ENCODE measurements around the gene TMOD3. TPM values are rescaled to one million over a fixed set of nuclear protein-coding genes. Genes with fewer than 3 reads are reported as not detected.
"Not testable (repeated sequence)": the region's sequence is repeated elsewhere in the genome, so short reads cannot be mapped to it uniquely, and the experiment has no call there.

Gene TMOD3
- total RNA-seq, 1 donor from 2014 or later = 51.0 TPM

DNA sequence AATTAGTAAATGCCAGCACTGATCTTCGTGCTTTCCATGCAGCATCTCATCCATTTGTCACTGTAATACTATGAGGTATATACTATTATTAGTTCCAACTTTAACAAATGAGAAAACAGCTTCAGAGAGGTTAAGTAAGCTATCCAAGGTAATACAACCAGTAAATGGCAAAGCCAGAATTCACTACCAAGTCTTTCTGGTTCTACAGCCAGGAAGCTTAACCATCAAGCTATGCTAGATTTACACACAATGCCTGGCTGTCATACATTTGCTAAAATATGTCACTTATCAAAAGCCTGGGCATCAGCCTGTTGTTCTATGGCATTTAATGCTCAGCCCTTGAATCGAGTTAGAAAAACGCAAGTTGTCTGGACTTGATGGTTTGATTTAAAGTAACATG, 45.5 kb upstream of the TMOD3 start:
- H3K4me1 Mint-ChIP-seq (ENCODE audit: unreplicated experiment) = no peaks in the 10 kb centered on the region
- peaks cover 74% of the 10 kb centered on the region for H3K36me3 Mint-ChIP-seq (ENCODE audit: low read depth, unreplicated experiment)
- H3K27ac Mint-ChIP-seq (ENCODE audit: unreplicated experiment) = no peak overlapping the region
- H3K9me3 Mint-ChIP-seq (ENCODE audit: unreplicated experiment) = no peaks in the 10 kb centered on the region
- peaks cover 4% of the 10 kb centered on the region for H3K27me3 Mint-ChIP-seq (ENCODE audit: unreplicated experiment)
- no peak for DNase-seq (ENCODE audit: low spot score)
- TF ChIP-seq, protein P1, sequence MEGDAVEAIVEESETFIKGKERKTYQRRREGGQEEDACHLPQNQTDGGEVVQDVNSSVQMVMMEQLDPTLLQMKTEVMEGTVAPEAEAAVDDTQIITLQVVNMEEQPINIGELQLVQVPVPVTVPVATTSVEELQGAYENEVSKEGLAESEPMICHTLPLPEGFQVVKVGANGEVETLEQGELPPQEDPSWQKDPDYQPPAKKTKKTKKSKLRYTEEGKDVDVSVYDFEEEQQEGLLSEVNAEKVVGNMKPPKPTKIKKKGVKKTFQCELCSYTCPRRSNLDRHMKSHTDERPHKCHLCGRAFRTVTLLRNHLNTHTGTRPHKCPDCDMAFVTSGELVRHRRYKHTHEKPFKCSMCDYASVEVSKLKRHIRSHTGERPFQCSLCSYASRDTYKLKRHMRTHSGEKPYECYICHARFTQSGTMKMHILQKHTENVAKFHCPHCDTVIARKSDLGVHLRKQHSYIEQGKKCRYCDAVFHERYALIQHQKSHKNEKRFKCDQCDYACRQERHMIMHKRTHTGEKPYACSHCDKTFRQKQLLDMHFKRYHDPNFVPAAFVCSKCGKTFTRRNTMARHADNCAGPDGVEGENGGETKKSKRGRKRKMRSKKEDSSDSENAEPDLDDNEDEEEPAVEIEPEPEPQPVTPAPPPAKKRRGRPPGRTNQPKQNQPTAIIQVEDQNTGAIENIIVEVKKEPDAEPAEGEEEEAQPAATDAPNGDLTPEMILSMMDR (IDR thresholded peaks at IDR 0.05; ENCODE audit: unreplicated experiment) = no peak
- H3K4me3 Mint-ChIP-seq (ENCODE audit: unreplicated experiment) = no peak overlapping the region

DNA sequence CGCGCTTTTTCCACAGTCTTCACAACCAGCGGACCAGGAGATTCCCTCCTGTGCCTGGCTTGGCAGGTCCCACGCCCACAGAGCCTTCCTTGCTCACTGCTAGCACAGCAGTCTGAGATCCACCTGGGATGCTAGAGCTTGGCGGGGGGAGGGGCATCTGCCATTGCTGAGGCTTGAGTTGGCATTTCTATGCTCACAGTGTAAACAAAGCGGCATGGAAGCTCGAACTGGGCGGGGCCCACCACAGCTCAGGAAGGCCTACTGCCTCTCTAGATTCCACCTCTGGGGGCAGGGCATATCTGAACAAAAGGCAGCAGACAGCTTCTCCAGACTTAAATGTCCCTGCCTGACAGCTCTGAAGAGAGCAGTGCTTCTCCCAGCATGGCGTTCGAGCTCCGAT, 42.3 kb upstream of the TMOD3 start:
- not testable (repeated sequence) for H3K27me3 Mint-ChIP-seq (ENCODE audit: unreplicated experiment); H3K4me1 Mint-ChIP-seq (ENCODE audit: unreplicated experiment); H3K9me3 Mint-ChIP-seq (ENCODE audit: unreplicated experiment); H3K27ac Mint-ChIP-seq (ENCODE audit: unreplicated experiment); DNase-seq (ENCODE audit: low spot score); H3K4me3 Mint-ChIP-seq (ENCODE audit: unreplicated experiment)
- H3K36me3 Mint-ChIP-seq (ENCODE audit: low read depth, unreplicated experiment) = peaks cover 73% of the 10 kb centered on the region

DNA sequence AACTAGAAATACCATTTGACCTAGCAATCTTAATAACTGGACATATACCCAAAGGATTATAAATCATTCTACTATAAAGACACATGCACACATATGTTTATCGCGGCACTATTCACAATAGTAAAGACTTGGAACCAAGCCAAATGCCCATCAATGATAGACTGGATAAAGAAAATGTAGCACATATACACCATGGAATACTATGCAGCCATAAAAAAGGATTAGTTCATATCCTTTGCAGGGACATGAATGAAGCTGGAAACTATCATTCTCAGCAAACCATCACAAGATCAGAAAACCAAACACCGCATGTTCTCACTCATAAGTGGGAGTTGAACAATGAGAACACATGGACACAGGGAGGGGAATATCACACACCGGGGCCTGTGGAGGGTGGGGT, 37.0 kb upstream of the TMOD3 start:
- H3K27ac Mint-ChIP-seq (ENCODE audit: unreplicated experiment); H3K27me3 Mint-ChIP-seq (ENCODE audit: unreplicated experiment); H3K4me1 Mint-ChIP-seq (ENCODE audit: unreplicated experiment); DNase-seq (ENCODE audit: low spot score); H3K9me3 Mint-ChIP-seq (ENCODE audit: unreplicated experiment); H3K4me3 Mint-ChIP-seq (ENCODE audit: unreplicated experiment): not testable (repeated sequence)
- H3K36me3 Mint-ChIP-seq (ENCODE audit: low read depth, unreplicated experiment) = peaks cover 38% of the 10 kb centered on the region

DNA sequence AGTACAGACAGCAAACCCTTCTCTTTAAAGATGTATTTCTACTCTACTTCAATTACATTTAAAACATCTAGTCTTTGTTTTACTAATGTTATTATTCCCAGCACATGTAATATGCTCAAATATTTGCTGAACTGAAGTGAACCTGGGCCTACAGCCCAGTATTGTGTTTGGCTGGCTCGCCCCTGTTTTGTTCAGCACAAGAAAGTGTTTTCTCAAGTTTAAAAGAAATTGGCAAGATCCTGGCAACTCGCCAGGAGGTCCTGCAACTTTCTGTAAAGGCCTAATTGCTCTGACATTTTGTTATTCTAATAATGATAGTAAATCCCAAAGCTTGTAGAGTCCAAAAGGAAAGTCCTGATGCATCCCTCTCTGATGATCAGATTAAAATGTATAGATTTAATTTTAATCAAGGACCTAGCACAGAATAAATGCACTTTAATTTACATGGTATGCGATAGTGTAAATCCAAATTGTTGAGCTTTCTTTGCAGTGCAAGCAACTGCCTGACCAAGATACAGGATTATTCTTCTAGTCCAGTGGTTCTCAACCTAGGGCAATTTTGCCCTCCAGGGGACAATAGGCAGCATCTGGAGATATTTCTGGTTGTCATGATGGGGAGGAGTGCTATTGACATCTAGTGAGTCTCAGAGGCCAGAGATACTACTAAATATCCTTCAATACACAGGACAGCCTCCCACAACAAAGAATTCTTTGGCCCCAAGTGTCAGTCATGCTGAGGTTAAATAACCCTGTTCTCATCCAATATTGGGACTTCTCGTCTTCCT, 35.7 kb upstream of the TMOD3 start:
- peaks cover 1% of the 10 kb centered on the region for H3K27me3 Mint-ChIP-seq (ENCODE audit: unreplicated experiment)
- no peaks in the 10 kb centered on the region for H3K4me1 Mint-ChIP-seq (ENCODE audit: unreplicated experiment)
- no peak overlapping the region for H3K4me3 Mint-ChIP-seq (ENCODE audit: unreplicated experiment)
- no peak overlapping the region for H3K27ac Mint-ChIP-seq (ENCODE audit: unreplicated experiment)
- H3K36me3 Mint-ChIP-seq (ENCODE audit: low read depth, unreplicated experiment) = peaks cover 33% of the 10 kb centered on the region
- TF ChIP-seq, protein P1 (IDR thresholded peaks at IDR 0.05; ENCODE audit: unreplicated experiment) = no peak
- H3K9me3 Mint-ChIP-seq (ENCODE audit: unreplicated experiment) = no peaks in the 10 kb centered on the region
- no peak for DNase-seq (ENCODE audit: low spot score)

DNA sequence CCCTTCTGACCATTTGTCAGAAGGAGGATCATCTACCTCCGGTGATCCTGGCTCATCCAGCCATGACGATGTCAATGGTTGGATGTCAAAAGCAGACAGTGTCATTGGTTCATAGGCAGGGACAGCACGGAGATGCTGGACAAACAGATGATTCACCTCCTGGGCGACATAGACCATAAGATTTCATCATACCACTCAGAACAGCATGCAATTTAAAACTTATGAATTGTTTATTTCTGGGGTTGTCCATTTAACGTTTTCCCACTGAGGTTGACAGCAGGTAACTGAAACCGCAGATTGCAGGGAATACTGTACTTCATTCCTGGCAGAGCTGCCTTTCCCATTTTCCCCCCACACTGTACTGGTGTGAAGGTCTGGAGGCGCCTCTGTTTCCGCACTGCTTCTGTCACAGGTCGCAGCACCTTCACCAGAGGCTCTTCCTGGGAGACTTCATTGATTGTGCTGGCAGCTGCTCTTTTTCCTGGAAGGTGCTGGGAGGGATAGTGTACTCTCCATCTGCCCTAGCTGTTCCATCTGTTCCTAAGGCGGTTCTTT, 32.5 kb upstream of the TMOD3 start:
- no peaks in the 10 kb centered on the region for H3K4me1 Mint-ChIP-seq (ENCODE audit: unreplicated experiment)
- H3K9me3 Mint-ChIP-seq (ENCODE audit: unreplicated experiment) = no peaks in the 10 kb centered on the region
- TF ChIP-seq, protein P1 (IDR thresholded peaks at IDR 0.05; ENCODE audit: unreplicated experiment) = no peak
- no peak overlapping the region for H3K27ac Mint-ChIP-seq (ENCODE audit: unreplicated experiment)
- peaks cover 30% of the 10 kb centered on the region for H3K36me3 Mint-ChIP-seq (ENCODE audit: low read depth, unreplicated experiment)
- peaks cover 4% of the 10 kb centered on the region for H3K27me3 Mint-ChIP-seq (ENCODE audit: unreplicated experiment)
- H3K4me3 Mint-ChIP-seq (ENCODE audit: unreplicated experiment) = no peak overlapping the region
- DNase-seq (ENCODE audit: low spot score) = no peak

DNA sequence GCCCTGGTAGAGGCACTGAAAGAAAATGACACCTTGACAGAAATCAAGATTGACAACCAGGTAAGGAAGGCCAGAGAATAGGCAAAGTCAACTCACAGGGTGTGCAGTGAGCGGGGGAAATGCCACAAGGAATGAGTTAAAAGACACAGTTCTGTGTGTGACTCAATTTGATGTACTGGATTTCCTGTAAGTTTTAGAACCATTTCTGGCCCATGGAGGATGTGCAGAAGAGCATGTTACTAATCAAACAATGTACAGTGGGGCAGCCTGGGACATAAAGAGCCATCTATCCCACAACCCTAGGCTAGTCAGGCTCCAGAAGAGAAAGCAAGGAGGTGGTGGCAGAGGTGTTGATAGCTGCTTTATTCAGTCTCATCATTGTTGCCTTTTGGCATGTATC, 31.2 kb upstream of the TMOD3 start:
- Mint-ChIP-seq H3K9me3 (ENCODE audit: unreplicated experiment) (no peaks in the 10 kb centered on the region), H3K4me3 (ENCODE audit: unreplicated experiment) (peak overlapping the region; percentile 38), H3K4me1 (ENCODE audit: unreplicated experiment) (no peaks in the 10 kb centered on the region), H3K36me3 (ENCODE audit: low read depth, unreplicated experiment) (peaks cover 29% of the 10 kb centered on the region), H3K27me3 (ENCODE audit: unreplicated experiment) (peaks cover 4% of the 10 kb centered on the region), H3K27ac (ENCODE audit: unreplicated experiment) (peak overlapping the region; percentile 36)
- TF ChIP-seq, protein P1 (IDR thresholded peaks at IDR 0.05; ENCODE audit: unreplicated experiment) = no peak
- DNase-seq (ENCODE audit: low spot score) = no peak

Measured in endothelial cell (in vitro differentiated cells).